H9 (cell line): ENCODE results near the gene TMEM117. TPM values are rescaled to one million over a fixed set of nuclear protein-coding genes. Genes with fewer than 3 reads are reported as not detected.

Source experiments
- DNase-seq: peaks from one replicate; pipeline ENCODE4 v3.0.0-alpha.2; 2017
- H2AFZ ChIP-seq: one replicate; pipeline ENCODE4 v1.6.1; 2013; ENCODE audit warnings: mild to moderate bottlenecking, low read length, control low read depth, moderate library complexity
- H2AK5ac ChIP-seq: 2 replicates; pipeline ENCODE4 v1.6.1; 2013; ENCODE audit warnings: low read length, control low read depth, mixed read lengths; ENCODE audit not compliant: insufficient read length
- H2BK120ac ChIP-seq: one replicate; pipeline ENCODE4 v1.6.1; 2013; ENCODE audit warnings: low read depth, mild to moderate bottlenecking, low read length, control low read depth, inconsistent platforms; ENCODE audit not compliant: poor library complexity, severe bottlenecking
- H2BK12ac ChIP-seq: 2 replicates; pipeline ENCODE4 v1.6.1; 2013; ENCODE audit warnings: low read length, control low read depth, mixed read lengths, low read depth; ENCODE audit not compliant: insufficient read length
- H2BK15ac ChIP-seq: 2 replicates; pipeline ENCODE4 v1.6.1; 2013; ENCODE audit warnings: low read depth, low read length, control low read depth
- H2BK20ac ChIP-seq: one replicate; pipeline ENCODE4 v1.6.1; 2013; ENCODE audit warnings: low read depth, mild to moderate bottlenecking, low read length, control low read depth, inconsistent platforms; ENCODE audit not compliant: poor library complexity, severe bottlenecking
- H2BK5ac ChIP-seq: 2 replicates; pipeline ENCODE4 v1.6.1; 2013; ENCODE audit warnings: low read length, control low read depth, mixed read lengths; ENCODE audit not compliant: insufficient read length
- H3K14ac ChIP-seq: 2 replicates; pipeline ENCODE4 v1.6.1; 2013; ENCODE audit warnings: low read length, control low read depth; ENCODE audit not compliant: insufficient read depth
- H3K18ac ChIP-seq: 2 replicates; pipeline ENCODE4 v1.6.1; 2013; ENCODE audit warnings: low read depth, mild to moderate bottlenecking, mixed read lengths, low read length, control low read depth; ENCODE audit not compliant: insufficient read length
- H3K23ac ChIP-seq: 2 replicates; pipeline ENCODE4 v1.6.1; 2013; ENCODE audit warnings: low read length, control low read depth, mixed read lengths, low read depth; ENCODE audit not compliant: insufficient read length
- H3K23me2 ChIP-seq: 2 replicates; pipeline ENCODE4 v1.6.1; 2013; ENCODE audit warnings: low read depth, mild to moderate bottlenecking, mixed read lengths, low read length, control low read depth; ENCODE audit not compliant: insufficient read length, poor library complexity, severe bottlenecking
- H3K27ac ChIP-seq: 2 replicates; pipeline ENCODE4 v1.5.1; 2013; ENCODE audit warnings: low read length, control low read depth, mixed read lengths, low read depth; ENCODE audit not compliant: insufficient read length
- H3K27me3 ChIP-seq: 2 replicates; pipeline ENCODE4 v1.6.1; 2013; ENCODE audit warnings: low read length, control low read depth, inconsistent platforms; ENCODE audit not compliant: insufficient read depth
- H3K4ac ChIP-seq: 2 replicates; pipeline ENCODE4 v1.6.1; 2013; ENCODE audit warnings: low read depth, mild to moderate bottlenecking, control low read depth, inconsistent platforms, low read length, moderate library complexity
- H3K4me1 ChIP-seq: 2 replicates; pipeline ENCODE4 v1.6.1; 2013; ENCODE audit warnings: low read length, control low read depth, inconsistent platforms; ENCODE audit not compliant: insufficient read depth
- H3K4me2 ChIP-seq: 2 replicates; pipeline ENCODE4 v1.6.1; 2013; ENCODE audit warnings: low read length, control low read depth, mixed read lengths; ENCODE audit not compliant: insufficient read length, insufficient read depth
- H3K56ac ChIP-seq: 2 replicates; pipeline ENCODE4 v1.6.1; 2013; ENCODE audit warnings: low read depth, mild to moderate bottlenecking, mixed read lengths, low read length, control low read depth; ENCODE audit not compliant: insufficient read length
- H3K79me1 ChIP-seq: 2 replicates; pipeline ENCODE4 v1.6.1; 2013; ENCODE audit warnings: low read depth, mild to moderate bottlenecking, moderate library complexity, low read length, control low read depth, inconsistent platforms; ENCODE audit not compliant: insufficient read depth, poor library complexity, severe bottlenecking
- H3K79me2 ChIP-seq: 2 replicates; pipeline ENCODE4 v1.6.1; 2013; ENCODE audit warnings: low read length, control low read depth, inconsistent platforms; ENCODE audit not compliant: insufficient read depth
- H3K9ac ChIP-seq: 2 replicates; pipeline ENCODE4 v1.6.1; 2013; ENCODE audit warnings: low read length, control low read depth, mixed read lengths; ENCODE audit not compliant: insufficient read length; ENCODE audit errors: extremely low read depth
- H3K9me3 ChIP-seq: one replicate; pipeline ENCODE4 v1.6.1; 2013; ENCODE audit warnings: low read depth, low read length, inconsistent platforms; ENCODE audit not compliant: control insufficient read depth
- H3T11ph ChIP-seq: one replicate; pipeline ENCODE4 v1.6.1; 2013; ENCODE audit warnings: mild to moderate bottlenecking, low read length, control low read depth, inconsistent platforms
- H4K20me1 ChIP-seq: one replicate; pipeline ENCODE4 v1.6.1; 2013; ENCODE audit not compliant: control insufficient read depth, insufficient read length, insufficient read depth
- H4K5ac ChIP-seq: 2 replicates; pipeline ENCODE4 v1.6.1; 2013; ENCODE audit warnings: low read depth, mild to moderate bottlenecking, mixed read lengths, low read length, control low read depth; ENCODE audit not compliant: insufficient read length
- H4K8ac ChIP-seq: replicated peaks from 2 replicates; pipeline ENCODE4 v1.6.1; 2013; ENCODE audit warnings: low read length, control low read depth, mixed read lengths, low read depth; ENCODE audit not compliant: insufficient read length
- H4K91ac ChIP-seq: 2 replicates; pipeline ENCODE4 v1.6.1; 2013; ENCODE audit warnings: low read depth, mild to moderate bottlenecking, moderate library complexity, mixed read lengths, low read length, control low read depth; ENCODE audit not compliant: insufficient read length
- H3K27ac Mint-ChIP-seq, 3 experiments: 2 replicates in 2 of 3; 3 replicates in 1 of 3; pipeline ENCODE4 v1.8.0; 2020 to 2021; ENCODE audit warnings: mixed read lengths in 3 of 3, mild to moderate bottlenecking in 1 of 3, moderate library complexity in 1 of 3
- H3K27me3 Mint-ChIP-seq: 2 replicates; pipeline ENCODE4 v1.8.0; 2021; ENCODE audit warnings: low read depth, mild to moderate bottlenecking, moderate library complexity, mixed read lengths
- H3K36me3 Mint-ChIP-seq, 3 experiments: 2 replicates in 2 of 3; 3 replicates in 1 of 3; pipeline ENCODE4 v1.8.0; 2020 to 2021; ENCODE audit warnings: low read depth in 3 of 3, mixed read lengths in 3 of 3; ENCODE audit not compliant: insufficient read depth in 1 of 3
- H3K4me1 Mint-ChIP-seq, 2 experiments: 2 replicates each; pipeline ENCODE4 v1.8.0; 2020; ENCODE audit warnings: mixed read lengths in 2 of 2
- H3K4me3 Mint-ChIP-seq, 2 experiments: 2 replicates in 1 of 2; 3 replicates in 1 of 2; pipeline ENCODE4 v1.8.0; 2020 to 2021; ENCODE audit warnings: mild to moderate bottlenecking in 2 of 2, mixed read lengths in 2 of 2, moderate library complexity in 1 of 2
- H3K9me3 Mint-ChIP-seq, 2 experiments: 2 replicates in 1 of 2; 3 replicates in 1 of 2; pipeline ENCODE4 v1.8.0; 2020; ENCODE audit warnings: mild to moderate bottlenecking in 2 of 2, mixed read lengths in 2 of 2, moderate library complexity in 1 of 2
- WGBS: extraction: QIAGEN DNeasy Blood & Tissue Kit; methylation state at CpG from one replicate; pipeline ENCODE4 v1.1.7; 2013; ENCODE audit warnings: missing lambda C conversion rate, low lambda C conversion rate, mixed read lengths; ENCODE audit not compliant: insufficient read length; ENCODE audit errors: extremely low coverage; 5-methylcytosine and 5-hydroxymethylcytosine counted together
- total RNA-seq: library from RNA; stranded (reverse); gene quantifications from 2 replicates; pipeline ENCODE4 v1.2.1, GENCODE V29; 2021
- TF ChIP-seq, protein P1 (sequence below): fragments of 200-600 bp; sonication (generic); conservative IDR thresholded peaks from 3 replicates; pipeline ENCODE4 v1.8.0; 2021; ENCODE audit warnings: antibody characterized with exemption, mild to moderate bottlenecking

Gene TMEM117
- total RNA-seq, 1 experiment from 2014 or later: 1.7 TPM

DNA sequence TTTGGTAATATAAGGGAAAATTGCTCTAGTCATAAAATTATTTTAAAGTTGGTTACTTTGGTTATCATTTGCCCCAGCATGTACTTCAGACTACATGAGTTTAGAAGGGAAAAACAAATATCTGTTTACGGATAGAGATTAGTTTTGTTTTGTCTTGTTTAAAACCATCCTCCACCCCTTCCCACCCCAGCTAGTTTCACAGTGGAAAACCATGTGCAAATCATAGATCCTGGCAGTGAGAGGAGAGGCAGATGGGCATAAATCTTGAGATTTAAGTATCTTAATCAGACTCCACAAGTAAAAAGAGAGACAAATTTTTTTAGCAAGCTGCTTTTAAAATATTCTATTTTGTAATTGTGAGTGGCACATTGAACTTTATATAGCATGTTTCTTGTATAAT lies 424.7 kb downstream of the TMEM117 start:
- no peaks in the 10 kb centered on the region for H3K9me3 ChIP-seq
- H3K27ac ChIP-seq: no peak overlapping the region
- Mint-ChIP-seq H3K4me1 (peaks cover 8 to 13% of the 10 kb centered on the region in 2 experiments), H3K27me3 (no peaks in the 10 kb centered on the region), H3K4me3 (no peak overlapping the region), H3K9me3 (peaks cover 0 to 2% of the 10 kb centered on the region in 2 experiments; a peak in 1 of 5 replicates), H3K27ac (no peak overlapping the region), H3K36me3 (no peaks in the 10 kb centered on the region; a peak in 1 of 7 replicates)
- no peaks in the 10 kb centered on the region for H3K79me2 ChIP-seq
- H3T11ph ChIP-seq: no peak overlapping the region
- H3K56ac ChIP-seq: no peak overlapping the region
- no peak overlapping the region for H2BK120ac ChIP-seq
- no peak overlapping the region for H3K4ac ChIP-seq
- H3K14ac ChIP-seq: no peak overlapping the region
- H4K91ac ChIP-seq: no peak overlapping the region
- H4K5ac ChIP-seq: no peak overlapping the region
- H3K23ac ChIP-seq: no peak overlapping the region
- H3K27me3 ChIP-seq: no peaks in the 10 kb centered on the region
- TF ChIP-seq, protein P1, sequence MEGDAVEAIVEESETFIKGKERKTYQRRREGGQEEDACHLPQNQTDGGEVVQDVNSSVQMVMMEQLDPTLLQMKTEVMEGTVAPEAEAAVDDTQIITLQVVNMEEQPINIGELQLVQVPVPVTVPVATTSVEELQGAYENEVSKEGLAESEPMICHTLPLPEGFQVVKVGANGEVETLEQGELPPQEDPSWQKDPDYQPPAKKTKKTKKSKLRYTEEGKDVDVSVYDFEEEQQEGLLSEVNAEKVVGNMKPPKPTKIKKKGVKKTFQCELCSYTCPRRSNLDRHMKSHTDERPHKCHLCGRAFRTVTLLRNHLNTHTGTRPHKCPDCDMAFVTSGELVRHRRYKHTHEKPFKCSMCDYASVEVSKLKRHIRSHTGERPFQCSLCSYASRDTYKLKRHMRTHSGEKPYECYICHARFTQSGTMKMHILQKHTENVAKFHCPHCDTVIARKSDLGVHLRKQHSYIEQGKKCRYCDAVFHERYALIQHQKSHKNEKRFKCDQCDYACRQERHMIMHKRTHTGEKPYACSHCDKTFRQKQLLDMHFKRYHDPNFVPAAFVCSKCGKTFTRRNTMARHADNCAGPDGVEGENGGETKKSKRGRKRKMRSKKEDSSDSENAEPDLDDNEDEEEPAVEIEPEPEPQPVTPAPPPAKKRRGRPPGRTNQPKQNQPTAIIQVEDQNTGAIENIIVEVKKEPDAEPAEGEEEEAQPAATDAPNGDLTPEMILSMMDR: no peak
- H2BK15ac ChIP-seq: no peak overlapping the region
- WGBS: no CpG with 5 or more reads among the region's 1 CpG
- no peaks in the 10 kb centered on the region for H4K20me1 ChIP-seq
- no peak overlapping the region for H2BK12ac ChIP-seq
- H2AFZ ChIP-seq: no peak overlapping the region
- no peak overlapping the region for H2BK20ac ChIP-seq
- H4K8ac ChIP-seq: no peak overlapping the region
- H3K23me2 ChIP-seq: no peaks in the 10 kb centered on the region
- no peaks in the 10 kb centered on the region for H3K4me1 ChIP-seq
- H3K9ac ChIP-seq: no peak overlapping the region
- H3K4me2 ChIP-seq: no peak overlapping the region
- H3K18ac ChIP-seq: no peak overlapping the region
- no peak overlapping the region for H2BK5ac ChIP-seq
- H3K79me1 ChIP-seq: no peaks in the 10 kb centered on the region
- no peak overlapping the region for H2AK5ac ChIP-seq
- DNase-seq: no peak
